HepG2 (cell line): ENCODE measurements around the gene ATP9A. TPM values are rescaled to one million over a fixed set of nuclear protein-coding genes. Genes with fewer than 3 reads are reported as not detected.

Source experiments
- ARNTL ChIP-seq: sonication (generic); formaldehyde crosslinking; IDR thresholded peaks from 2 replicates; pipeline ENCODE4 v1.4.0; 2020; ENCODE audit warnings: mild to moderate bottlenecking, missing genetic modification reagents
- ATAD3A ChIP-seq: sonication (generic); formaldehyde crosslinking; IDR thresholded peaks from 2 replicates; pipeline ENCODE4 v1.4.0; 2020; ENCODE audit warnings: missing genetic modification reagents
- BHLHE40 ChIP-seq: IDR thresholded peaks from 2 replicates; pipeline ENCODE4 v1.6.1; 2011; ENCODE audit warnings: low read length, improper control_type of control experiment
- GABPB1 ChIP-seq: IDR thresholded peaks from 2 replicates; pipeline ENCODE4 v1.6.1; 2016; ENCODE audit warnings: mild to moderate bottlenecking, missing genetic modification reagents, moderate library complexity, missing compliant biosample characterization
- GATAD1 ChIP-seq: IDR thresholded peaks from 2 replicates; pipeline ENCODE4 v1.6.1; 2016; ENCODE audit warnings: missing genetic modification reagents, missing compliant biosample characterization
- KDM2A ChIP-seq: sonication (generic); formaldehyde crosslinking; IDR thresholded peaks from 2 replicates; pipeline ENCODE4 v1.4.0; 2020; ENCODE audit warnings: low read depth, missing genetic modification reagents, borderline replicate concordance
- MIXL1 ChIP-seq: IDR thresholded peaks from 2 replicates; pipeline ENCODE4 v1.6.1; 2016
- NCOA5 ChIP-seq: sonication (generic); formaldehyde crosslinking; IDR thresholded peaks from 2 replicates; pipeline ENCODE4 v1.4.0; 2020; ENCODE audit warnings: missing genetic modification reagents
- NFE2 ChIP-seq: sonication (generic); formaldehyde crosslinking; IDR thresholded peaks from 2 replicates; pipeline ENCODE4 v1.4.0; 2020; ENCODE audit warnings: missing genetic modification reagents
- NFIC ChIP-seq: IDR thresholded peaks from 2 replicates; pipeline ENCODE4 v1.6.1; 2012; ENCODE audit warnings: mild to moderate bottlenecking, low read length, inconsistent platforms
- PPARG ChIP-seq: conservative IDR thresholded peaks from 2 replicates; pipeline ENCODE4 v1.6.1; 2016; ENCODE audit warnings: missing biosample characterization, missing genetic modification reagents
- PTBP1 ChIP-seq: fragments of 200-400 bp; formaldehyde crosslinking; IDR thresholded peaks from 2 replicates; pipeline ENCODE4 v1.6.1; 2018; ENCODE audit warnings: low read length, low read depth; ENCODE audit not compliant: poor library complexity, severe bottlenecking
- RAD51 ChIP-seq: fragments of 450-650 bp; IDR thresholded peaks from 2 replicates; pipeline ENCODE4 v1.6.1; 2016; ENCODE audit warnings: borderline replicate concordance
- RBM39 ChIP-seq: fragments of 200-400 bp; formaldehyde crosslinking; IDR thresholded peaks from one replicate; pipeline ENCODE4 v1.6.1; 2018; ENCODE audit warnings: antibody characterized with exemption, mild to moderate bottlenecking, low read depth, low read length; ENCODE audit not compliant: poor library complexity, severe bottlenecking
- ZKSCAN5 ChIP-seq: sonication (generic); formaldehyde crosslinking; IDR thresholded peaks from 2 replicates; pipeline ENCODE4 v1.5.1; 2020; ENCODE audit warnings: mild to moderate bottlenecking, missing genetic modification reagents
- ZNF317 ChIP-seq: sonication (generic); formaldehyde crosslinking; IDR thresholded peaks from 2 replicates; pipeline ENCODE4 v1.5.0; 2020; ENCODE audit warnings: mild to moderate bottlenecking, missing genetic modification reagents
- ZNF33B ChIP-seq: sonication (generic); formaldehyde crosslinking; IDR thresholded peaks from 2 replicates; pipeline ENCODE4 v1.5.1; 2020; ENCODE audit warnings: mild to moderate bottlenecking, missing genetic modification reagents
- ZNF878 ChIP-seq: sonication (generic); formaldehyde crosslinking; IDR thresholded peaks from 2 replicates; pipeline ENCODE4 v1.8.1; 2023; ENCODE audit warnings: mild to moderate bottlenecking, missing genetic modification reagents, moderate library complexity
- polyA plus RNA-seq, 8 experiments: library from polyadenylated mRNA; depleted of rRNA in 3 of 8; stranded (reverse) in 7 of 8; unstranded in 1 of 8; fragments of >200 nt; fragmentation: Illumina TruSeq in 4 of 8; extraction: Trizol in 4 of 8; gene quantifications; 2 replicates each; pipeline versions ENCODE4 v1.2.1 to v1.2.3, GENCODE V29; 2011 to 2016; ENCODE audit warnings: low read depth in 4 of 8, missing spikeins in 1 of 8, mixed read lengths in 1 of 8; ENCODE audit not compliant: insufficient read depth in 1 of 8
- total RNA-seq, 5 experiments: library from RNA; depleted of rRNA; stranded (reverse); fragments of >200 nt; fragmentation: Illumina TruSeq; extraction: Trizol; gene quantifications; 2 replicates each; pipeline ENCODE4 v1.2.3, GENCODE V29; 2016; ENCODE audit warnings: low read depth in 1 of 5
- TF ChIP-seq, protein P1 (sequence below): sonication (generic); formaldehyde crosslinking; IDR thresholded peaks from 2 replicates; pipeline ENCODE4 v1.9.0; 2021; ENCODE audit warnings: mild to moderate bottlenecking, missing genetic modification reagents
- TF ChIP-seq, protein P2 (sequence below): sonication (generic); formaldehyde crosslinking; IDR thresholded peaks from 2 replicates; pipeline ENCODE4 v1.5.0; 2020; ENCODE audit warnings: mild to moderate bottlenecking, missing genetic modification reagents, borderline replicate concordance

ATP9A gene
- total and polyA plus RNA-seq, 2 of the 13 experiments (the other 11 are each of a cell fraction or from before 2014, with no cell fraction given): 11.8 to 18.5 TPM

- TF ChIP-seq, protein P1, sequence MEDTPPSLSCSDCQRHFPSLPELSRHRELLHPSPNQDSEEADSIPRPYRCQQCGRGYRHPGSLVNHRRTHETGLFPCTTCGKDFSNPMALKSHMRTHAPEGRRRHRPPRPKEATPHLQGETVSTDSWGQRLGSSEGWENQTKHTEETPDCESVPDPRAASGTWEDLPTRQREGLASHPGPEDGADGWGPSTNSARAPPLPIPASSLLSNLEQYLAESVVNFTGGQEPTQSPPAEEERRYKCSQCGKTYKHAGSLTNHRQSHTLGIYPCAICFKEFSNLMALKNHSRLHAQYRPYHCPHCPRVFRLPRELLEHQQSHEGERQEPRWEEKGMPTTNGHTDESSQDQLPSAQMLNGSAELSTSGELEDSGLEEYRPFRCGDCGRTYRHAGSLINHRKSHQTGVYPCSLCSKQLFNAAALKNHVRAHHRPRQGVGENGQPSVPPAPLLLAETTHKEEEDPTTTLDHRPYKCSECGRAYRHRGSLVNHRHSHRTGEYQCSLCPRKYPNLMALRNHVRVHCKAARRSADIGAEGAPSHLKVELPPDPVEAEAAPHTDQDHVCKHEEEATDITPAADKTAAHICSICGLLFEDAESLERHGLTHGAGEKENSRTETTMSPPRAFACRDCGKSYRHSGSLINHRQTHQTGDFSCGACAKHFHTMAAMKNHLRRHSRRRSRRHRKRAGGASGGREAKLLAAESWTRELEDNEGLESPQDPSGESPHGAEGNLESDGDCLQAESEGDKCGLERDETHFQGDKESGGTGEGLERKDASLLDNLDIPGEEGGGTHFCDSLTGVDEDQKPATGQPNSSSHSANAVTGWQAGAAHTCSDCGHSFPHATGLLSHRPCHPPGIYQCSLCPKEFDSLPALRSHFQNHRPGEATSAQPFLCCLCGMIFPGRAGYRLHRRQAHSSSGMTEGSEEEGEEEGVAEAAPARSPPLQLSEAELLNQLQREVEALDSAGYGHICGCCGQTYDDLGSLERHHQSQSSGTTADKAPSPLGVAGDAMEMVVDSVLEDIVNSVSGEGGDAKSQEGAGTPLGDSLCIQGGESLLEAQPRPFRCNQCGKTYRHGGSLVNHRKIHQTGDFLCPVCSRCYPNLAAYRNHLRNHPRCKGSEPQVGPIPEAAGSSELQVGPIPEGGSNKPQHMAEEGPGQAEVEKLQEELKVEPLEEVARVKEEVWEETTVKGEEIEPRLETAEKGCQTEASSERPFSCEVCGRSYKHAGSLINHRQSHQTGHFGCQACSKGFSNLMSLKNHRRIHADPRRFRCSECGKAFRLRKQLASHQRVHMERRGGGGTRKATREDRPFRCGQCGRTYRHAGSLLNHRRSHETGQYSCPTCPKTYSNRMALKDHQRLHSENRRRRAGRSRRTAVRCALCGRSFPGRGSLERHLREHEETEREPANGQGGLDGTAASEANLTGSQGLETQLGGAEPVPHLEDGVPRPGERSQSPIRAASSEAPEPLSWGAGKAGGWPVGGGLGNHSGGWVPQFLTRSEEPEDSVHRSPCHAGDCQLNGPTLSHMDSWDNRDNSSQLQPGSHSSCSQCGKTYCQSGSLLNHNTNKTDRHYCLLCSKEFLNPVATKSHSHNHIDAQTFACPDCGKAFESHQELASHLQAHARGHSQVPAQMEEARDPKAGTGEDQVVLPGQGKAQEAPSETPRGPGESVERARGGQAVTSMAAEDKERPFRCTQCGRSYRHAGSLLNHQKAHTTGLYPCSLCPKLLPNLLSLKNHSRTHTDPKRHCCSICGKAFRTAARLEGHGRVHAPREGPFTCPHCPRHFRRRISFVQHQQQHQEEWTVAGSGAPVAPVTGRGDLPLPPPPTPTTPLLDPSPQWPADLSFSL (CRISPR knock-in tag): no peak
- TF ChIP-seq ZNF317 (CRISPR knock-in tag) (0 out of 2 replicates have a peak, but pooled peaks have one; percentile 50), BHLHE40 (no peak), PPARG (CRISPR knock-in tag) (no peak), GABPB1 (CRISPR knock-in tag) (peak; percentile 59), PTBP1 (peak; percentile 33), ZNF33B (no peak; the same call in 1 of the 2 replicates), NFE2 (0 out of 2 replicates have a peak, but pooled peaks have one; percentile 21), MIXL1 (CRISPR knock-in tag) (peak; percentile 56; the same call in 1 of the 2 replicates), GATAD1 (CRISPR knock-in tag) (no peak), NFIC (no peak), KDM2A (CRISPR knock-in tag) (peak; percentile 52; the same call in 1 of the 2 replicates), RBM39 (peak; percentile 68), ZNF878 (CRISPR knock-in tag) (no peak), RAD51 (no peak), ZKSCAN5 (CRISPR knock-in tag) (no peak), ARNTL (CRISPR knock-in tag) (no peak; the same call in 1 of the 2 replicates), NCOA5 (CRISPR knock-in tag) (no peak), ATAD3A (CRISPR knock-in tag) (no peak)
- TF ChIP-seq, protein P2, sequence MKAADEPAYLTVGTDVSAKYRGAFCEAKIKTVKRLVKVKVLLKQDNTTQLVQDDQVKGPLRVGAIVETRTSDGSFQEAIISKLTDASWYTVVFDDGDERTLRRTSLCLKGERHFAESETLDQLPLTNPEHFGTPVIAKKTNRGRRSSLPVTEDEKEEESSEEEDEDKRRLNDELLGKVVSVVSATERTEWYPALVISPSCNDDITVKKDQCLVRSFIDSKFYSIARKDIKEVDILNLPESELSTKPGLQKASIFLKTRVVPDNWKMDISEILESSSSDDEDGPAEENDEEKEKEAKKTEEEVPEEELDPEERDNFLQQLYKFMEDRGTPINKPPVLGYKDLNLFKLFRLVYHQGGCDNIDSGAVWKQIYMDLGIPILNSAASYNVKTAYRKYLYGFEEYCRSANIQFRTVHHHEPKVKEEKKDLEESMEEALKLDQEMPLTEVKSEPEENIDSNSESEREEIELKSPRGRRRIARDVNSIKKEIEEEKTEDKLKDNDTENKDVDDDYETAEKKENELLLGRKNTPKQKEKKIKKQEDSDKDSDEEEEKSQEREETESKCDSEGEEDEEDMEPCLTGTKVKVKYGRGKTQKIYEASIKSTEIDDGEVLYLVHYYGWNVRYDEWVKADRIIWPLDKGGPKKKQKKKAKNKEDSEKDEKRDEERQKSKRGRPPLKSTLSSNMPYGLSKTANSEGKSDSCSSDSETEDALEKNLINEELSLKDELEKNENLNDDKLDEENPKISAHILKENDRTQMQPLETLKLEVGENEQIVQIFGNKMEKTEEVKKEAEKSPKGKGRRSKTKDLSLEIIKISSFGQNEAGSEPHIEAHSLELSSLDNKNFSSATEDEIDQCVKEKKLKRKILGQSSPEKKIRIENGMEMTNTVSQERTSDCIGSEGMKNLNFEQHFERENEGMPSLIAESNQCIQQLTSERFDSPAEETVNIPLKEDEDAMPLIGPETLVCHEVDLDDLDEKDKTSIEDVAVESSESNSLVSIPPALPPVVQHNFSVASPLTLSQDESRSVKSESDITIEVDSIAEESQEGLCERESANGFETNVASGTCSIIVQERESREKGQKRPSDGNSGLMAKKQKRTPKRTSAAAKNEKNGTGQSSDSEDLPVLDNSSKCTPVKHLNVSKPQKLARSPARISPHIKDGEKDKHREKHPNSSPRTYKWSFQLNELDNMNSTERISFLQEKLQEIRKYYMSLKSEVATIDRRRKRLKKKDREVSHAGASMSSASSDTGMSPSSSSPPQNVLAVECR (CRISPR knock-in tag): peak; percentile 70
These were observed 960 bp downstream of the ATP9A start (continued) for GRCh38 chr20:51766994-51767866.
